AG09319 (cell line): ENCODE measurements around the gene CEP250.
A peak's percentile ranks its signal among the peaks of the same experiment; 100 is the strongest.

Experiments
- DNase-seq: peaks from one replicate; pipeline ENCODE4 v3.0.0-alpha.2; 2010; ENCODE audit warnings: low read depth; ENCODE audit errors: extremely low read depth
- CTCF ChIP-seq: IDR thresholded peaks from 2 replicates; pipeline ENCODE4 v1.5.1; 2011; ENCODE audit warnings: low read depth, mild to moderate bottlenecking, inconsistent platforms, low read length, moderate library complexity

CEP250 gene

GRCh38 chr20:35458388-35458787 is 3.0 kb downstream of the CEP250 start:
- DNase-seq, result no peak
- TF ChIP-seq CTCF, result no peak

- no peak for TF ChIP-seq CTCF
- DNase-seq, result no peak
Measured at GRCh38 chr20:35461620-35462019, 6.2 kb downstream of the CEP250 start.

GRCh38 chr20:35462351-35462750 is 7.0 kb downstream of the CEP250 start:
- DNase-seq, result no peak
- no peak for TF ChIP-seq CTCF

GRCh38 chr20:35463455-35464300 is 8.3 kb downstream of the CEP250 start:
- peak; percentile 27 for DNase-seq
- TF ChIP-seq CTCF, result peak; percentile 72

GRCh38 chr20:35465976-35466375 is 10.6 kb downstream of the CEP250 start:
- DNase-seq, result no peak
- TF ChIP-seq CTCF, result no peak

- no peak for TF ChIP-seq CTCF
- DNase-seq, result no peak
Measured at GRCh38 chr20:35466856-35467255, 11.5 kb downstream of the CEP250 start.

- TF ChIP-seq CTCF, result no peak
Measured at GRCh38 chr20:35467339-35468224, 12.2 kb downstream of the CEP250 start.

More at GRCh38 chr20:35467339-35468224, 12.2 kb downstream of the CEP250 start:
- no peak for DNase-seq
